ENCODE data around the gene TMEM131.
"Not testable (repeated sequence)": the region's sequence is repeated elsewhere in the genome, so short reads cannot be mapped to it uniquely, and the experiment has no call there.

The TMEM131 gene, protein sequence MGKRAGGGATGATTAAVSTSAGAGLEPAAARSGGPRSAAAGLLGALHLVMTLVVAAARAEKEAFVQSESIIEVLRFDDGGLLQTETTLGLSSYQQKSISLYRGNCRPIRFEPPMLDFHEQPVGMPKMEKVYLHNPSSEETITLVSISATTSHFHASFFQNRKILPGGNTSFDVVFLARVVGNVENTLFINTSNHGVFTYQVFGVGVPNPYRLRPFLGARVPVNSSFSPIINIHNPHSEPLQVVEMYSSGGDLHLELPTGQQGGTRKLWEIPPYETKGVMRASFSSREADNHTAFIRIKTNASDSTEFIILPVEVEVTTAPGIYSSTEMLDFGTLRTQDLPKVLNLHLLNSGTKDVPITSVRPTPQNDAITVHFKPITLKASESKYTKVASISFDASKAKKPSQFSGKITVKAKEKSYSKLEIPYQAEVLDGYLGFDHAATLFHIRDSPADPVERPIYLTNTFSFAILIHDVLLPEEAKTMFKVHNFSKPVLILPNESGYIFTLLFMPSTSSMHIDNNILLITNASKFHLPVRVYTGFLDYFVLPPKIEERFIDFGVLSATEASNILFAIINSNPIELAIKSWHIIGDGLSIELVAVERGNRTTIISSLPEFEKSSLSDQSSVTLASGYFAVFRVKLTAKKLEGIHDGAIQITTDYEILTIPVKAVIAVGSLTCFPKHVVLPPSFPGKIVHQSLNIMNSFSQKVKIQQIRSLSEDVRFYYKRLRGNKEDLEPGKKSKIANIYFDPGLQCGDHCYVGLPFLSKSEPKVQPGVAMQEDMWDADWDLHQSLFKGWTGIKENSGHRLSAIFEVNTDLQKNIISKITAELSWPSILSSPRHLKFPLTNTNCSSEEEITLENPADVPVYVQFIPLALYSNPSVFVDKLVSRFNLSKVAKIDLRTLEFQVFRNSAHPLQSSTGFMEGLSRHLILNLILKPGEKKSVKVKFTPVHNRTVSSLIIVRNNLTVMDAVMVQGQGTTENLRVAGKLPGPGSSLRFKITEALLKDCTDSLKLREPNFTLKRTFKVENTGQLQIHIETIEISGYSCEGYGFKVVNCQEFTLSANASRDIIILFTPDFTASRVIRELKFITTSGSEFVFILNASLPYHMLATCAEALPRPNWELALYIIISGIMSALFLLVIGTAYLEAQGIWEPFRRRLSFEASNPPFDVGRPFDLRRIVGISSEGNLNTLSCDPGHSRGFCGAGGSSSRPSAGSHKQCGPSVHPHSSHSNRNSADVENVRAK (N-terminal part only)

DNA sequence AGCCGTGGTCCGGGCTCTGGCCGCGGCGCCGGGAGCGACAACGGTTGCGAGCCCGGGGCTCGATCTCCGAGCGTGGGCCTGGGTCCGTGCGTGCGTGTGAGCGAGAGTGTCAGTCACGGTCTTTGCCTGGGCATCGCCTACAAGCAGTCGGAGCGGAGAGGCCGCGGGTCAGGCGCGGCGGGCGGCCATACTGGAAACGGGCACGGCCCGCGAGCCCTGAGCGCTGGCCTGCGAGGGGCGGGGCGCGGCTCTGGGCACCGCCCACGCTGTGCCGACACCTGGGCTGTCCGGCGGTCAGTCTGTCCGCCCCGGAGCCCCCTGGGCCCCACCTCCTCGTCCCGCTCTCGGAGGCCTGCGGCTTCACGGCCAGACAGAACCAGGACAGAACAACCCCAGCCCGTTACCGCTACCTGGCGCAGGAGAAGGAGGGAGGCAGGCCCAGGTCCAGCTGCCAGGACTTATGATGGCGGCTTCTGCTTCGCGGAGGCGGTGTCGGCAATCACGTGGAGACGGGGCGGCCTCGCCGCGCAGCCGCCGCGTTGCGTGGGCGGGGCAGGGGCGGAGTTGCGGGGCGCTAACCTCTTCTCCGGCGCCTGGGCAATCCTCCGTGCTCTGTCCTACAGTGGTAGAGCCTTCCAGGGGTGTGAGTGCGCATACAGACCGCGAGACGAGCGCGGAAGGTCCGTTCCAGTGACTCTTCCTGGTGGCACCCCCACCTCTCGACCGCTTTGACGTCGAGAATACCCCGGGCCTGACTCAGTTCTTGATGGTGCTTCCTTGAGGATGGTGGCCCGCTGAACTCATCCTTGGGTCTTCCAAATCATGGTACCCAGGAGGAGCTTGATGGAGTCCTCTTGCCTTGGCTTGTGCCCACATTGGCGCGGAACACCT is at the start of gene TMEM131:
Gene TMEM131 (minus strand): TSS at position 215 of the 891 bp plus-strand sequence. CDS start 286 bp downstream, outside the sequence.
- FAIRE-seq, result no peak

DNA sequence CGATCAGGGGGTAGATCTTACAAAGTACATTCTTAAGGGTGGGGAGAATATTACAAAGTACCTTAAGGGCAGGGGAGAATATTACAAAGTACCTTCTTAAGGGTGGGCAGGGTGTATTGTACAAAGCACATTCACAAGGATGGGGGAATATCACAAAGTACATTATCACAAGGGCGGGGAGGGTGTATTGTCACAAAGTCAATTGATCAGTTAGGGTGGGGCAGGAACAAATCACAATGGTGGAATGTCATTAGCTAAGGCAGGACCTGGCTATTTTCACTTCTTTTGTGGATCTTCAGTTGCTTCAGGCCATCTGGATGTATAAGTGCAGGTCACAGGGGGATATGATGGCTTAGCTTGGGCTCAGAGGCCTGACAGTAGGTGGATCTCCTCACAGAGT is 49.0 kb upstream of the TMEM131 start:
- FAIRE-seq, result not testable (repeated sequence)

DNA sequence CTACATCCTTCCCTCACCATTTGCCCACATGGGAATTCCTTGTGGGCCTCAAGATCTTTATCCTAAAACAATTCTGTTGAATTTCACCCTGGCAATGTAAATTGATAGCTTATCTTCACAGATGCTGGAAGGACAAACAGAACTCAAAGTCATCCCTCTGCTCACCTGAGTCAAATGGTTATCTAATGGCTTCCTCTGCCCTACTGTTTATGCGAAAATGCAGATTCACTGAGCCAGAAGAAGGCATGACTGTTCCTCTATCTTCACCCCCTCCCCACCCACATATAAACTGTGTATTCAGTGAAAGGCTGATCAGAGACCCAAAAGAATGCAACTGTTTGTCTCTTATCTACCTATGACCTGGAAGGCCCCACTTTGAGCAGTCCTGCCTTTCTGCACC is 47.4 kb upstream of the TMEM131 start:
- FAIRE-seq, result no peak

DNA sequence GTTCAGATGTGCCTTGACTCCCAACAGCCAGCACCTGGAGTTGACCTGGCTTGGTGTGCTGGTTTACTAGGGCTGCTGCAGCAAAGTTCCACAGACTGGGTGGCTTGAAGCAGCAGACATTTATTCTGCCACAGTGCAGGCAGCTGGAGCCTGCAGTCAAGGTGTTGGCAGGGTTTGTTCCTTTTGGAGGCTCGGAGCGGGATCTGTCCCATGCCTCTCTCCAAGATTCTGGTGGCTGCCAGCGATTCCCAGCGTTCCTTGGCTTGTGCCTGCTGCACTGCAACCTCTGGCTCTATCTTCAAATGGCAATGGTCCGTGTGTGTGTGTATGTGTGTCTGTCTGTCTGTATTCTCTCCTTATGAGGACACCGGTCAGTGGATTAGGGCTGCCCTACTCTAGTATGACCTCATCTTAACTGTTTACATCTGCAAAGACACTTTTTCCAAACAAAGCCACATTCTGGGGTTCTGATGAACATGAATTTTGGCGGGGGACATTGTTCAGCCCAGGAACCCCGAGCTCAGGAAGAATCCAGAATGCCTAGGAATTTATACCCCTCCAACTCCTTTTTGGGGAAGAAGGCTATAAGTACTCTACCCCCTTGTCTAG is 44.7 kb upstream of the TMEM131 start:
- FAIRE-seq, result no peak

DNA sequence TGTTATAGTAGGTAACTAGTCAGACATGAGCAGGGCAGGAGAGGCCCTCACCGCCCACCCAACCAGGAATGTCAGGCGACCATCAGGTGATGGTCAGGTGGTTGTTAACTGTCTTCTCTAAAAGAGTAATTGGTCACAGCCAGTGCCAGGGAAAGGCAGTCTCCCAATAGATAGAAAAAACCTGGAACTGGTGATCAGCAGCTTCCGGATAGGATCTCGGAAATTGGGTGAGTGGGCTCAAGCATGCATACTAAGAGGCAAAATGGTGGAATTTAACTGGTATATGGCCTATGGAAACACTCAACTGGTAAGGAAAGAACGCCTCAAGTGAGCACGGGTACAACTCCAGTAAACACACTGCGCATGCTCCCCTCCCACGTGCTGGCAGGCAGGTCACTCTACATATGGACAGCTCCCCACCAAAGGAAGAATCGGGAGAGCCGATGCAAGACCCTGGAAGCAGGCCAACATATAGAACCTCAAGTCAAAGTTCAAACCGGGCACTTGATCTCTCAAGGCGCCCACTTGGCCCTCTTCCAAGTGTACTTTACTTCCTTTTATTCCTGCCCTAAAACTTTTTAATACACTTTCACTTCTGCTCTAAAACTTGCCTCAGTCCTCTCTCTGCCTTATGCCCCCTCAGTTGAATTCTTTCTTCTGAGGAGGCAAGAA is 43.5 kb upstream of the TMEM131 start:
- no peak for FAIRE-seq

DNA sequence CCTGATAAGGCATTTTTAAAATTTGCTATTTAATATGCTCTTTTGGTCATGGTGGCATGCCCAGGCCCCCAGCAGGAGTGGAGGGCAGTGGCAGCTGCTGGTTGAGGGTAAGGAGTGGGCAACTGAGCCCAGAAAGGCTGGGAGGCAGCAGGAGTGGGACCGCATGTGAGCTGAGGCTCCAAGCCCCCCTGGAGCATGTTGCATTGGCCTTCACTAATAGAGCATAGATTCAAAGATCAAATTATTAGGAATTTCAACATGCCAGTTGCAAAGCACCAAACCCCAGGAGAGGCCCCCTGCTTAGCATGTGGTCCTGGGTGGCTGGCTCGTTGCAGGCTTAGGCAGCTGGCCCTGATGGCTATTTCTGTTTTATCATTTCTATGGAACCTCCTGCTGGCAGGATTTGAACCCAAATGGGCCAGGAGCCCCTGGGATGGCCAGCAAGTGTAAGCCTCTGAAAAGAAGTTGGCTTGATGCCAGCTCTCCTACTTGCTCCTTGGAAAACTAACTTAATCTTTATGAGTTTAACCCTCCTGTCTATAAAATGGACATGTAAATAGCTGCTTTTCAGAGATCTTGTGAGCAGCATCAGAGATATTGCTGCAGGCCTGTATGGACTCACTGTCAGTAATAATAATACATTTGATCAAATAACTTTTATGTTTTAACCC is 42.1 kb upstream of the TMEM131 start:
- FAIRE-seq, result no peak

DNA sequence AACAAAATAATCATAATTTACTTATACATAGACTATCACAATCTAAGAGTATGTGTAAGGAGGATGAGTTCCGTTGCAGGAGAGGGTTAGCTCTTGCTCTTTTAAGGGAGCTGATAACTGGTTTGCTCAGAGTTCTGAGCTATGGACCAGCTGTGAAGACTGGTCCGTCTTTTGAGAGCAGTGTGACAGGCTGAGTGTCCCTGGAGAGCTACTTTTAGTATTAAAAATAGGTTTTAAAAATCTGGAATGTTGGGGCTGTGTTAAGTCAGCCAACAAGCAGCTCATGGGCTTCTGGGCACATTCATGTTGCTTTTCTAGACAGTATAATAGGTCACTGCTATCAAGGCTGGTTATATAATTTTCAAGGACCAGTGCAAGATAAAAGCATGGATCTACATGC is 41.5 kb upstream of the TMEM131 start:
- FAIRE-seq, result no peak

DNA sequence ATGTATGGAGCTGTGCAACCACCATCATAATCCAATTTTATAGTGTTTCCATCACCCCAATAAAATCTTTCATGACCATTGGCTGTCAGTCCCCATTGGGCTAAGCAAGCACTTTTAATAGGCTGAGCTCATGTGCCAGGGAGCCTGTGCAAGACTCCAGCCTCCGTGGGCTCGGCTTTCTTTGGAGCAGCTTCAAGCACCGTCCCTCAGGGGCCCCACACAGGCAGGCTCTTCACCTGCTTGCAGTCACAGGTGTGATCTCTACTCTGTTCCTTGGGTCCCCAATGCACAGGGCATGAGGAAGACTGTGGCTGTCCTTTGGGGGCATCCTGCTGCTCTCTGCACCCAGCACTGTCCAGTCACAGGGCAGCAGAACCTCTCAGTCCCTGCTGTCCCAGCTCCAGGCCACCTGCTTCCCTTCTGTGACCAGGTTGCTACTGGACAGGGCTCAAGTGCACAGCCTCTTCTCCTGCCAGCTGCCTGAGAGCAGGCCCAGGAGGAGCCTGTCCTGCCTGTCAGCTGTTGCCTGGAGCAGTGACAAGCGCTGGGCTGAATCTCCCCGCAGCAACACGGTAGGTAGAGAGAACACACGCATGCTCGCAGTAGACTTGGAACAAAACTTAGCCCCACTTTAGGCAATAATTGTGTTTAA is 40.7 kb upstream of the TMEM131 start:
- FAIRE-seq, result no peak

DNA sequence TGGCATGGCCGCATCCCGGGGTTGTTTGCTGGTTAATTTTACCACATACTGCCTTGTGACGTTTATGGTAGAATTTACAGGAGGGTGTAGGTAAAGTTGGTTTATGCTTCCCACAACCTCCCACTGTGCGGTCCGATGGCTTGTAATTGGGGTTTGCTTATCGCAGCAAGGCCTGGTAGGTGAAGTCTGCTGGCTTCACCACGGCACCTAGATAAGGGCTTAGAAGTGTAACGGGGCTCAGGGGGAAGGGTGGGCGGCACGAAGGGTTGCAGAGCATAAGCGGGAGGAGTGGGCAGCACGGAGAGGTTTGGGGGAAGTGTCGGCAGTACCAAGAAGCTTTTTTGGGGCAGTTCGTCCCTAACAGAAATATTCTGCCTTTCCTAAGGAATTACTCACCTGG is 39.0 kb upstream of the TMEM131 start:
- FAIRE-seq, result no peak

DNA sequence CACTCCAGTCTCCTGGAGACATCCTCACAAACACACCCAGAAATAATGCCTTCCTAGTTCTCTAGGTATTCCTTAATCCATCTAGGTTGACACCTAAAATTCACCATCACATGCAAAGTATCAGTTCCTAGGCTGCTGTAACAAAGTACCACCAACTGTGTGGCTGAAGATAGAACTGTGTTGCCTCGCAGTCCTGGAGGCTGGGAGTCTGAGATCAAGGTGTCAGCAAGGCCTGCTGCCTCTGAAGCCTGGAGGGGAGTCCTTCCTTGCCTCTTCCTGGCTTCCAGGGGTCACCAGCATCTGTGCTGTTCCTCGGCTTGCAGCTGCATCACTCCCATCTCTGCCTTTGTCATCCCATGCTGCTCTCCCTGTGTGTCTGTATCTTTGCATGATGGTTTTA is 36.3 kb upstream of the TMEM131 start:
- FAIRE-seq, result no peak

DNA sequence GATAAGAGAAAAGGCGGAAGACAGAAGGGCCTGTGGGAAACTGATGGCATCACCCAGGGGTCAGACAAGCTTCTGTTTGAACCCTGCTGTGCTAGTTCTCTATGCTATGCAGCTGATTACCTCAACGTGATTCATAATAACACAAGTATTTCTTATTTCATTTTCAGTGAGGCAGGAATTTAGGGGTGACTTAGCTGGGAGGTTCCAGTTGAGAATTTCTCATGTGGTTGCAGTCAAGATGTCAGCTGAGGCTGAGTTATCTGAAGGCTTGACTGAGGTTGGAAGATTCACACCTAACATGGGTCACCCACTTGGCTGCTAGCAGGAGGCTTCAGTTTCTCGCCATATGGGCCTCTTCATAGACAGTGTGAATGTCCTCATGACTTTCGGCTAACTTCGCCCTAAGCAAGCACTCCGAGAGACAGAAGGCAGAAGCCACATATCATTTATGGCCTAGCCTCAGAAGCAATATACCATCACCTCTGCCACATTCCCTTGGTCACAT is 34.0 kb upstream of the TMEM131 start:
- no peak for FAIRE-seq

DNA sequence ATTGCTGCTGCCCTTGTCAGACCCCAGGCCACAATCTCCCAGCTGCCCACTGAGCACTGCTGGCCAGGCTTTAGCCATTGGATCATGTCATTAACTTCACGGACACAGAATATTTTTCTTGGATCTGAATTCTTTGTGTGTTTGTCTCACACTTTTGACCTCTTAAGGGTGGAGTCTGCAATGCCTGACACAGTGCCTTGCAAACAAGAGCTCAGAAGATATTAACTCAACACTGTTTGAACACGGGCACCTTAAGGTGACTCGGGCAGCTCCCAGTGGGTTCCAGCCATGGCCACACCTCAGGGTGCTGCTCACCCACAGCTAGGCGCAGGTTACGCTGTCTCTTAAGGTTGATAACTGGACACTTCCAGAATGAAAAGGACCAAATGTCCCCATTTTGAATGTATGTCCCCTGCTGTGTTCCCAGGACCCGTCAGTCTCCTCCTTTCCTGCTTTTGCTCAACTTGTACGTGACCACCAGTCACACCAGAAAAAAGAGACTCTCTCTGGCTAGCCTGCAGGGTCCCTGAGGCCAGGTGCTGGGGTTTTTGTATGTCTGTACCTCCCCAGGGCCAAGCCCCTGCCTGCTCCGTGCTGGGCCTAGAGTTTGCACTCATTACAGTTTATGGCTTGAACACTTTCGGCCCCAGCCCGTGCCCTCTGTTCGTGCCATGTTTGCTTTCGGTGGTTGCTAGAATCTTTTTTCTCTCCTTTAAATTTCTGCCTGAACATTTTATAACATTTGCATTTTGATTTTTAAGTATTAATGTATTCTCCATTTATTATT is 33.4 kb upstream of the TMEM131 start:
- FAIRE-seq, result no peak

DNA sequence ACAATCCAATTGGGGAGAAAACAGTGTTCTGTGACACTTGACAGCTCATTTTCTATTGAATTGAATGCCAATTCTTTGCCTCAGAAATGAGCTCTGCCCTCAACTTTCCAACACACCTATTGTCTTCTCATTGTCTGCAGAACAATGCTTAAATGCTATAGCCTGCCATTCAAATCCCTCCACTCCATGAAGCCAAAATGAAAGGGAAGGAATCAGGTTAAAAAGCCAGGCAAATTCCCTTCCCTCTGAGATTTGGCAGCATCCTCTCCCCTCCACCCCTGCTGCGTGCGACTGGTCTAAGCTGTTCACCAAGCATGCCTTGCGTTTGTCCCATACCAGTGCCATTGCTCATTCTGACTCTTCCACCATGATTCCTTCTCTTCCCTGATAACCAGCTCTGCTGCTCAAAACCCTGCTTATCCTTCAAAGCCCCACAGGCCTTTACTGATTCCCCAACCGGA is 32.4 kb upstream of the TMEM131 start:
- FAIRE-seq, result no peak

DNA sequence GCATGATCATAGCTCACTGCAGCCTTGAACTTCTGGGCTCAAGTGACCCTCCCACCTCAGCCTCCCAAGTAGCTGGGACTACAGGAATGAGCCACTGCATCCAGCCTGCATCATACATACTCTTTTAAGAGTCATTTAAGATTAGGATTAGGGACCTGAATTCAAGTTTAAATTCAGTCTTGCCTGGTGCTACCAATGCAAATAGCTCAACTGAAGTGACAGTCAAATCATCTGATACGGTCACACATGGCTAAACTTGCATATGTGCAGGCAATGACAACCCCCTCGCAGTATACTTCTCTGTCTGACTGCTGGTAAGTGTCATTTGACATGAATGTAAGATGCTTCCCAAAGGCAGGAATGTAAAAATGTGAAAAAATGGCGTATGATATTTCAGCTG is 31.8 kb upstream of the TMEM131 start:
- FAIRE-seq, result no peak

DNA sequence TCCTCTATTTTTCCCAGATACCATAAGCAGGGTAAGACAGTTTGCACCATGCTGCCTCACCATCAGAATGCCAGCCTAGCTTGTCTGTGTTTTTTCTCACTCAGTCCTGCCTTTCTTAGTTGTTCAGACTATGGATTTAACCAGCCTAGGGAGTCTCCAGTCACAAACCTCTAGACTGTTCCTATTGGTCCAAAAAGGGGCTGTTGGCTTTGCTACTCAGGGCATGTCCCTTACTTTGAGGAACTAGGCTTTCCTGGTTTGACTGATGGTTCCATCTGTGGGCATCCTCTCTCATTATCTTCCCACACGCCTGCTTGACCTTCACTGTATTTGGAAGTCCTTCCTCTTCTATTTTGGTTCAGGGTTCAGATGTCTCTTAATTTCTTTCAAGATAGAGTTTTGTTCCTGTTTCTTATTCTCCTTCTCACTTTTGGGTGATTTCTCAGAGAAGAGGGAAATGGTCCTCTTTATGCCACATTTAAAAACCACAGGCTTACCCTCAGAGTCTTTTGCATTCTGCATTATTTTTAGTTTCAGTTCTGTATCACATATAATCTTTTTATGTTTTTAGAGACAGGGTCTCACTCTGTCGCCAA is 31.3 kb upstream of the TMEM131 start:
- FAIRE-seq, result no peak

DNA sequence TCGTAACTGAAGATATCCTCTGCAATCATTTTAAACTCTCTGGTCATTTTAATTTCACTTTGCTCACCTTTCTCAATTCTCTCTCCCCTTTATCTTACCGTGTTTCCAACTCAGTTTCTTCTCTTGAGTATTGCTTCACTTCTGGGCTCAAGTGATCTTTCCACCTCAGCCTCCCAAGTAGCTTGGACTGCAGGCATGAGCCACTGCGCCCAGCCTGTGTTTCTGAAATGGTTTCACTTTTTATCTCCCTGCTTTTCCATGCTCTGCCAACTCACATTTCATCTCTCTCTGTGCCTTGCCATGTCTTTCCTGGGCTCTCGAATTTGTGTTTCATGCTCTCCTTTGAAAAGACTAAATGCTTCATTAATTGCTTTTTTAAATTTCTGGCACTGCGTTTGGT is 30.5 kb upstream of the TMEM131 start:
- no peak for FAIRE-seq

DNA sequence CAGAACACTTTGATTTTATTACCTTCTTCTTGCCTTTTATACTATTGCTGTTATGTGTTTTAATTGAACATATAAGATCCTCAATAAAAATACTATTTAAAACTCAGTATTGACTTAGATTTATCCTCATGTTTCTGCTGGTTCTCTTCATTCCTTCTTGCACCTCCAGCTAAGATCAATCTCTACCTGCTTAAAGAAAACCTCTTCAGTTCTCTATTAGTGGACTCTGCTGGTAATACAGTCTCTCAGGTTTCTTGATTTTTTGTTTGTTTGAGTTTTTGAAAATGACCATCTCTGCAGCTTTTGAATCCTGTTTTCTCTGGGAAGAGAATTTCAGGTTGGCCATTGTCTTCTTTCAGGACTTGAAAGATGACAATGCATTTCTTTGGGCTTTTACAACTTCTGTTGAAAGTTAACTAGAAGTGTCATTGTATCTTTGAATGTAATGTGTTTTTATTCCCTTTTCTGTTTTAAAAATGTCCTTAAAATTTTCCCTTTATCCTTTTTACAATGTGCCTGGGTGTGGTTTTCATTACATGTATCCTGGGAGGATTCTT is 29.8 kb upstream of the TMEM131 start:
- no peak for FAIRE-seq

DNA sequence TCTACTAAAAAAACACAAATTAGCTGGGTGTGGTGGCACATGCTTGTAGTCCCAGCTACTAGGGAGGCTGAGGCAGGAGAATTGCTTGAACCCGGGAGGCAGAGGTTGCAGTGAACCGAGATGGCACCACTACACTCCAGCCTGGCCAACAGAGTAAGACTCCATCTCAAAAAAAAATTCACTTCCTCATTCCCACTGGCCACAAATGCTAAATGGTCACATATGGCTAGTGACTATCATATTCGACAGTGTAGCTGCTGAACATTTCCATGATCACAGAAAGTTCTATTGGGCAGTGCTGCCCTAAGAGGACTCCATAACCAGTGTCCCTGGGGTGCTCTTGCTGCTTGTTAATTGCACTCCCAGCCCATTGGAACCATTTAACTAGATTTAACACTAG is 26.3 kb upstream of the TMEM131 start:
- FAIRE-seq, result not testable (repeated sequence)
